Brain pericyte (primary cell): Measurements from ENCODE around the gene ITGB5.

Source experiments
- DNase-seq: peaks from one replicate; pipeline ENCODE4 v3.0.0-alpha.2; 2012; ENCODE audit warnings: low read depth, low spot score

Gene ITGB5

DNA sequence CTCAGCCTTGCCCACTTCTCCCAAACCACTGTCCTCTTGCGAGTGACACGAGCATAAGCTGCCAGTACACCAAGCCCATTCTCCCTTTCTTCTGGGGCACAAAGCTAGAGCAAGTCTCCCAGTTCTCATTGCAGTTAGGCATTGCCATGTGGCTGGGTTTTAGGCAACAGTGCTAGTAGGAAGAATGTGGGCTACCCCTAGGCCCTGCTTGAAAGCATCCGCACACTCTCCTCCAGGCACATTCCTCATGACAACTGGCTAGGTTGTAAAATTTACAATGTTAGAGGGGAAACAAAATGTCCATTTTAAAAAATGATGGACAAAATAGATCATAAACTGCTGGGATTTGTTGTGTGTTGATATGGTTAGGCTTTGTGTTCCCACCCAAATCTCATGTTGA, 19.7 kb downstream of the ITGB5 start:
- no peak for DNase-seq

DNA sequence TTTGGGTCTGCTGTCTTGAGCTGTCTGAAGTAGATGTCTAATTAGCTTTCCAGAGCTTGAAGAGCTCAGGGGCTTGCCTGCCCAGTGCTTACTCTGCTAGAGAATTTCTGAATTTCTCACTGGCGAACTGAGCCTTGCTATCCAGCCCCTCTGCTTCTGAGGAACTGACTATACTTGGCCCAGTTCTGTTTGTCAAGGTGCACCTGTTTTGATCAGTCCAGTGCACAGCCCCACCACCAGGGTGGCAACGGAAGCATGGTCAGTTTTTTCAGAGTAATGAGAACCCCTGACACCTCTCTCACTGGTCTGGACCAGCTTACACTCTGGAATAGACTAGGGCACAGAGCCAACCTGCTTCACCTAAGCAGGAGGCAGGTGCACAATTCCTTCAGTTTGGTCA, 25.2 kb downstream of the ITGB5 start:
- no peak for DNase-seq

DNA sequence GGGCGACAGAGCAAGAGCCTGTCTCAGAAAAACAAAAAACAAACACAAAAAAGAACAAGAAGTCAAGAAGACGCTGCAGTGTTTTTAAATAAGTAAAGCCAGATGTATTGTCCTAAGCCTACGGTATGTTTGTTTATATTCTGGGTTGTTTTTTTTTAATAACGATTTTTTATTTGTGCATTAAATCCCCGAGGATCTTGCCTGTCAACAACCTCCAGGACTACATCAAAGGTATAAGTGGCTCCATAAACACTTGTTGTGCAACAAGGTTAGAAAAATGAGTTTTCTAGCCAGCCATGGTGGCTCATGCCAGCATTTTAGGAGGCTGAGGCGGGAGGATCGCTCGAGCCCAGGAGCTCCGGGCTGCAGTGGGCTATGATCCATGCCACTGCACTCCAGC, 26.1 kb downstream of the ITGB5 start:
- DNase-seq, result no peak

DNA sequence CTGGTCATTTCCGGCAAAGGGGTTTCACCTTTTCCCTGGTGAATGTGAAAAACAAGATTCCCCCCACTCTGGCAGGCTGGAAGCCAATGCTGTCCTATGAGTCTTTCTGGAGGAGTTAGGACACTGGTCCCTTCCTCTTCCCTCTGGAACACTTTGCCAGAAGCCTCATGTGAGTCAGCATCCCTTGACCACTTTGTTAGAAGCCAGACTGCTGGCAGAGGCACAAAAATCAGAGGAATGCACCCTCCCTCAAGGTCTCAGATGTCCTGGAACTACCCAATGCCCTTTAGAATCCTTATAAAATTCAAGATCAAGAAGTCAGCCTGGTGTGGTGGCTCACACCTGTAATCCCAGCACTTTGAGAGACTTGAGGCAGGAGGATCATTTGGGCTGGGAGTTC, 26.6 kb downstream of the ITGB5 start:
- no peak for DNase-seq

DNA sequence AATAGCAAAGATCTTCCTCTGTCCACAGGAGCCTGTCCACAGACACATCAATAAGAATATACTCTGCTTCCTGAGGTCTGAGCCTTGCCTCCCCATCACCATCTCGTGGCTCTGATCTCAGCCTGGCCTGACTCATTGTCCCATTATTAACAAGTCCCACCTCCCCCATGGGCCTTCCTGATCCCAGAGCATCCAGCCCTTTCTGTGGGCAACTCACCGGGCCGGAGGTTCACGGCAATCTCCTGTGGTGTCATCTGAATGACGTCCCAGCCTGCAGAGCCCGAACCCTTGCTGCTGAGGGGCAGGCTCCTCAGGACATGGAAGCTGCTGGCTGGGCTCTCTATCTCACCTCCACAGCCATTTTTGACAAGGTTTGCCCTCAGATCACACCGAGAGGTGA, 28.1 kb downstream of the ITGB5 start:
- DNase-seq, result no peak

DNA sequence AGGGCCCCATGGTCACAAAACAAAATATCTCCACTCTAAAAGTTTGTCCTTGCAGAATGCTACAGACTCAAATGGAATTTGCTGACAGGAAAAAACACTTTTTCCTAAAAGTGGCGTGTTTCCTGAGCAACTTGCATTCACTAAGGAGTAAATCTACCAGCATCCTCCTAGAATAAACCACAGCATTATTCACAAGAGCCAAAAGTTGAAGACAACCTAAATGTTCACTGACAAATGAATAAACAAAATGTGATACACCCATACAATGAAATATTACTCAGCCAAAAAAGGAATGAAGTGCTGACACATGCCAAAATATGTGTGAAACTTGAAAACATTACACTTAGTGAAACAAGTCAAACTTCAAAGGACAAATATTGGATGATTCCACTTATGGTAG, 28.9 kb downstream of the ITGB5 start:
- no peak for DNase-seq

DNA sequence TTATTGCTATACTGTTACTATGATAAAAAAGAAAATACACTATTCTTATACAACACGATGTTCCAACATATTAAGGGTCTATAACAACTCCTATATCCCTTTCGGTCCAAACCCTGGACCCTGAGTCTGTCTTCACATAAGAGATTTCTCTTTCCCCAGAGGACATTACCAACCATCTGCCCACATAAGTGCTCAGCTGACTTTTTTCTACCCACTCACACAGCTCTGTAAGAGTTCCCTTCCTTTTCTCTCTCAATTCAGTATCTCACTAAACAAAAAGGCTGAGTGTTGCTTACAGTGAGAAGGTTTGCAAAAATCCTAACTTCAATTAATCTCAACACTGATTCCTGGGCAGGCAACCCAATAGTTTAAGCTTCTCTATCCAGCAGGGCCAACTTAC, 30.5 kb downstream of the ITGB5 start:
- no peak for DNase-seq

DNA sequence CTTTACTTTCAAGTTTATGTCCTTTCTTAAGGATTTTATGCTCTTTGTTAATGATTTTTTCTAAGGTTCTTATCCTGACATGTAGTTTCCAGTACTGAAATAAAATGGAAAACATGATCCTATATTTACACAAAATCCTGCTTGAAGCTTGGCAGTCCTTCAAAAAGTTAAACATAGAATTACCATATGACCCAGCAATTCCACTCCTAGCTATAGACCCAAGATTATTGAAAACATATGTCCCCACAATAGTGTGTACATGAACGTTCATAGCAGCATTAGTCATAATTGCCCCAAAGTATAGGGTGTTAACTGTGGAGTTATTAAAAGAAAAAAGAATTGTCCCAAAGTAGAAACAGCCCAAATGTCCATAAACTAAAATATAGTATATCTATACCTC, 33.2 kb downstream of the ITGB5 start:
- no peak for DNase-seq

DNA sequence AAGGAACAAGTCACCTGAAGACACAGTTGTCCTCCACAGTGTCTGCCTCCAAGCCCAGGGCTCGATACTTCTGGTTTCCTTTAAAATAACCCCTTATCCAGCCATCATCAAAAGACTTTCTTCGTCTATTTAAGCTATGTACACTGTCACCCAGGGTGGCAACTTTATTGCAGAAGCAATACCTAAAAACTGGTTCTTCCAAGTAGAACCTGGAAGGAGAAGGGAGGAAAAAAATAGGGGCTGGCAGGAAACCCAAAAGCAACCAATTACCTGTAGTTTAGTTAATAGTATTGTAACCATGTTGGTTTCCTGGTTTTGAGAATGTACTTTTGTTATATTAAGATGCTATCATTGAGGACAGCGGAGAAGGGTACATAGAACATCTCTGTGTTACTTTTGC, 33.7 kb downstream of the ITGB5 start:
- no peak for DNase-seq

DNA sequence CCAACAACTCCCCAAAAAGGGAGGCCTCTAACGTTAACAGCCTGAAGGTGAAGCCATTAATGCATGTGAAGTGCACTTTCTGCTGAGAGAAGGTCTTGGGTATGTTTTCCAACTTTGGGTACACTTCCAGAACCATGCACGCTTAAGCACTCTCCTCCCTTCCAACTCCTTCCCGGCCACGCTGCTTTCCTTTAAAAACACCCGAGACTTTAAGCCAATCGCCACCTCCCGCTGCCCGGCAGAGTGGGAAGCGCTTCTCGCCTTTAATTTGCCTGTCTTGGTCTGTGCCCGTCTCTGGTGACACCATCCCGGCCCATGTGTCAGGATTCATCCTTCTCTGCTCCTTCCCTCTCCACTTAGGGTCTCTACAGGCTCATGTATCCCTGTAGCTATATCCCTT, 35.3 kb downstream of the ITGB5 start:
- no peak for DNase-seq

DNA sequence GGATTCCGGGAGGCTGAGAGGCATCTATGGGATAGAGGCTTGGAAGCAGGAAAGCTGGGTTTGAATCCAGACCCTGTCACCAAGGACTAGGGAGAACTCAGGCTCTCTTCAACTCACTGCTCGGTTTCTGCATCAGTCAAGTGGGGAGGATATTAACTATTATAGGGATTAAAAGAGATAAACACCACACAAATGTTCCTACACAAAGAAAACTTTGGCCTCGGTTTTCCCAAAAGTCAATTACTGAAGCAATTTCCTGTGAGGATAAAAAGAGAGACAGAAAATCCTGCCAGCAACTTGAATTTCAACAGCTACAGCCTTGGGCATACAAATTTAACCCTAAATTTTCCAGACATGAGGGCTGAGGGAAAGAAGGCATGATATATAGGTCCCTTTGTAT, 36.0 kb downstream of the ITGB5 start:
- DNase-seq, result no peak

DNA sequence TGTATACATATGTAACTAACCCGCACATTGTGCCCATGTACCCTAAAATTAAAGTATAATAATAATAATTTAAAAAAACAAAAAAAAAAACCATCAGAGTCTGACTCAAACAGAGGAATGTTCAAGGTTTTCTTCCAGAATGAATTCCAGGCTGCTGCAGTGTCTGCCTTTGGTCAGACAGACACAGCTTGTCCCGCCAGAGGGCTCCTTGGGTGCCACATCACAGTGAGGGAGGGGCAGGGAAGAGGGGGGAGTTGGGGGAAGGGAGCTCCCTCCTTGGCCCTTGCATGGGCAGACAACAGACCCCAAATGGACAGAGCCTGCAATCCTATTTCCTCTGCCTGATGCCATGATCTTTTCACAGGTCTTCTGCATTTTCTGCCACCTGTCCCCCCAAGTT, 36.5 kb downstream of the ITGB5 start:
- no peak for DNase-seq

DNA sequence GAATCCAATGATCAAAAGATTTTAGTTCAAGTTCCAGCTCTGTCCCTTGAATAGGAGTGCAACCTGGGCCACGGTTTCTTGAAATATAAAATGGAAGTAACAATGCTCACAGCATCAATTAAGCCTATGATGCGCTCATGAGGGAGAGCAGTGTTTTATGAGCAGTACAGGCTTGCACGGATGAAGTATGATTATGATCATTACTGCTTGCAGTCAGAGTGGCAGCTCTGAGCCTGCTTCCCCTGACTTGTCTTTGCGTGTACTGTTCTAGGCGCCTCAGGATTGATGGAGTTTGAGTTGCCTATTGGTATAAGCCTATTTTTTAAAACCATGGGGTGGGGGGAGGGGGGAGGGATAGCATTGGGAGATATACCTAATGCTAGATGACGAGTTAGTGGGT, 37.0 kb downstream of the ITGB5 start:
- DNase-seq, result no peak

DNA sequence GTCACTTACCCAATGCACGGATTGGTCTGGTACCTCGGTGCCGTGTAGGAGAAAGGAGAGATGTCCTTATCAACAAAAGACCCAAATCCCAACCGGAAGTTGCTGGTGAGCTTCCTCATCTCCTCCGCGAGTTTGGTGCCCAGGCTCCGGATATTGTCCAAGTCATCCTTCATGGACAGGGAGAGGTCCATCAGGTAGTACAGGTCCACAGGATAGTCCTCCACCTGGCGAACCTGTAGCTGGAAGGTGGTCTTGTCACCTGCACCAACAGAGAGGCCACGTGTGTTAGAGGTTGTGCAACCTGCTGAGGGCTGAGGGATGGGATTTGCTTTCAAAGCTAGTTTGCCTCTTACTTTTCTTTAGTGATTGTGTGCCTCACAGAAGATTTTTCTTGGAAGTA, 38.9 kb downstream of the ITGB5 start:
- DNase-seq, result no peak

DNA sequence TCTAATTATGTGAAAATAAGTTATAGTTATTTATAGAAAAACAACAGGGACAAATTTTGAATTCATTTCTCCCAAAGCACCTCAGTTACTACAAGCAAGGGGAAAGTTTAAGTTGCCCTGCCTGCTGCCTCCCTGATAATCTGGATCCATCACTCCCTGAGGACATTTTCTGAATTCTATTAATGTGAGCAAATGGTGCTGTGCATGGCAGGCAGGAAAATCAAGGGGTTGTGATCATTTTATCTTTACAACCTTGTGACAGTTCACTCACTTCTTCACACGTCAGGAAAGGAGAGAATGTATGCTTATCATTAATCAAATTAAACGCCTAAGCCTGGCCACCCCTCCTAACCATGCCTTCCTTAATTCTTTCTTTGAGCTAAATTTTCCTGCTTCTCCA, 39.3 kb downstream of the ITGB5 start:
- no peak for DNase-seq

DNA sequence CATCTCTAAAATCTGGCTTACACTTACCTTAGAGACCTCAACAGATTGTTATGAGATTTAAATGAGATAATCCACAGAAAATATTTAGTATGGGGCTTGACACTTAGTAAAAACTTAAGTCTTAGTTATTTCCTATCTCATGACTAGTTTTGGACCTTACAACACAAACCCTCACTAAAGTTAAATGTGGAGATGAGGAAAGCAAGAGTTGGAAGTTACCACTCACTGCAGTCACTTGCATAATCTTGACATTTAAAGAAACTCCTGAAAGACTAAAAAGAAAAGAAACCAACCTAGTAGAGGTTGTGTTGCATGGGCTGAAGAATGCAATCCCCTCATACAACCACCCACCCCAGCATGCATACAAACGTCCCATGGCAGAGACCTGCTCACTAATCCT, 40.1 kb downstream of the ITGB5 start:
- no peak for DNase-seq

DNA sequence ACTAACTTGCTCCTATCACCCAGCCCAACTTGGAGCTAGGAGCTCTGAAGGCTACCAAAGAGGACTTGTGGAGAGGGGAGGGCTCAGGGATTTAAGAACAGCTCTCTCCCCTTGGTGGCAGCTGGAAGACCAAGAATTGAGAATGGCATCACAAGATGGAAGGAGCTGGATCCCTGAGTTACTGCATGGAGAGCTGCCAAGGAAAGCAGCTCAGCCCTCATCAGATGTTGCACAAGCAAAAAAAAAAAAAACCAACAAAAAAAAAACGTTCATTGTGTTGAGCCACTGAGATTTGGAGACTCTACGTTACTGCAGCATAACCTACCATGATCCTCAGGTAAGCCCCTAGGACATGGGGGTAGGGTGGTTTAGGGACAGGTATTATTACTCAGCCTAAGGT, 41.0 kb downstream of the ITGB5 start:
- DNase-seq, result no peak

DNA sequence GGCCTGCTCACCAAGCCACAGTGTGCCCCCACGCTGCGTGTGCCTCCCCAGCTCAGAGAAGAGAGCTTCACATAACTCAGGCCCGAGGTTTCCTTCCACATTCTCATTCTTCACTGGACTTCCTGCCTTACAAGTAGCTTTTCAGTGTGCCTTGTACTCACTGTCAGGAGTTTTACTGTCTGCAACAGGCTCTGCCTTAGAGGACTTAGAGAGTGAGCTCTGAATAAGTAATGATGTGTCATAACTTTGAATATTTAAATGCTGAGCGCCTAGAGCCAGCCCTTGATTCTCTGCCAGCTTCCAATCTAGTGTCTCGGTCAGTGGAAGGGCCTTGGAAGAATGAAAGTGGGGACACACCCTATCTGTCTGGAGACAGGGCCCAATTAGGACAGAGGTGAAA, 41.8 kb downstream of the ITGB5 start:
- no peak for DNase-seq

DNA sequence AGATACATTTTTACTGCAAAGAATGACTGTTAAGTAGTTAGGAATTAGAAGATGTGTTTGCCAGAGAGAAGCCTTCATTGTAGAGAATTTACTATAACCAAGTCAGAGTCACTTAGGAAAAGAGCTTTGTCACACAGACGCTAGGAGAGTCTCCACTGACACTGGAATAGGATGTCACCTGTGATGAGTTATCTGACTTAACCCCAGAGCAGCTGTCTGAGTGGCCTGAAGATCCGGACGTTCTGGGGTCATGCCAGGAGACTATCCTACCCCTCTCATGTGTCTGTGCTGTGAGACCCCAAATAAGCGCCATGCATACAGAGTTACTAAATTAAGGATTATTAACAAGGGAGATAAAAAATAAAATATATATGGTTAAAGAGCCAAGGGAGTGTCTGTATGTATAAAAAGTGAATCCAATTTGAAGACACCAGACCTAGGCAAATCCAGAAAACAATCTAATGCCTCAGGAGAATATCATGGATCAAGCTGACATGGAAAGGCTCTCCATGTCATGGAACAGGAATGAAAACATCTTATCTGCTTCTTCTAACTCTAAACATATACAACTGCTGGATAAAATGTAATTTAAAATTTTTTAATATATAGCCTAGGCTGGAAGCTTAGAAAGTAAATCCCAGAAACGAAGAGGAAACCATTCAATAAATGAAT, 43.5 kb downstream of the ITGB5 start:
- DNase-seq, result no peak

DNA sequence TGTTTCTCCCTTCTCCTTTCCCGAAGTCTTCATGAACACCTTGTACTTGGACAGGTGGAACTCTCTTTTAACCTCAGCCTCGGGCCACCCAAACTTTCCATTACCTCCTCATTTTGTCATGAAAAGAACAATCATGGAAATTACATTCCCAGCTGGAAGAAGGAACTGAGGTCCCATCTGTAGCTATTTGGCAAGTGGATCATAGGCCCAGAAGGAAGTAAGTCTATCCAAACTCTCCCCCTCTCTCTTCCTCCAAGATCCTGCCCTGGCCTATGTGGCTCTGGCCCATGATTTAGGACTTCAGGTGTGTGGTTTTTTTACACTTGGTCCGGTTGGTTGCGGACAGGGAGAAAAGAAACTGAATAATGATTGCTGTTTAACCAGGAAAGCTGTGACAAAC, 44.1 kb downstream of the ITGB5 start:
- no peak for DNase-seq

DNA sequence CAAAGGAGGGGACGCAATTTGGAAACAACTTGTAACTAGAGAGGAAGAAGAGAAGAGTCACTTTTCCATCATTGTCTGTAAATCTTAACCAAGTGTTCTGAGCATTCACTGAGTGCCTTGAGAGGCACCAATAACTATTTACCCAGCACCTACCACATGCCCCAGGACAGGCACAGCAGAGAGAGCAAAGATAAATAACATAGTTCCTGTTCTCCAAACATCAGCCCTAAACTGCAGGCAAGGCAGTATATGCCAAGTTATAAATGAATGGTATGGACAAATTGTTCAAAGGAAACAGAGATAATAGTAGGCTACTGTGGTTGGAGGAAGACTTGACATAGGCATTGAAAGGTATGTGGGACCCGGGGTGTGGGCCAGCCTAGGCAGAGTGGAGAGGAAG, 45.6 kb downstream of the ITGB5 start:
- DNase-seq, result no peak

DNA sequence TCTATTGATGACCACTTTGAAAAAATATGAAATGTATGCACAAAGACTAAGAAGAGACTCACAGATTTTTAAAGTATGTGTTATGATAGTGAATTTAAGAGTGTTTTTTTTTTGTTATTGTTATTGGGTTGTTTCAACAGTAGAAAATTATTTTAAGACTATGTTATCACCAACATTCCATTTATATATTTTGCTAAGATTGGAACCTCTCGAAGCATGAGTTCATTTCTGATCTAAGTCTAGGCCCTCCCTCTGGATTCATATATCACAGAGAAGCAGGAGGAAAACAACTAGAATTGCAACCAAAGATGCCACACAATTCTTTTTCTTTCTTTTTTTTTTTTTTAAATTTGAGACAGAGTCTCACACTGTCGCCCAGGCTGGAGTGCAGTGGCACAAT, 46.8 kb downstream of the ITGB5 start:
- DNase-seq, result no peak

DNA sequence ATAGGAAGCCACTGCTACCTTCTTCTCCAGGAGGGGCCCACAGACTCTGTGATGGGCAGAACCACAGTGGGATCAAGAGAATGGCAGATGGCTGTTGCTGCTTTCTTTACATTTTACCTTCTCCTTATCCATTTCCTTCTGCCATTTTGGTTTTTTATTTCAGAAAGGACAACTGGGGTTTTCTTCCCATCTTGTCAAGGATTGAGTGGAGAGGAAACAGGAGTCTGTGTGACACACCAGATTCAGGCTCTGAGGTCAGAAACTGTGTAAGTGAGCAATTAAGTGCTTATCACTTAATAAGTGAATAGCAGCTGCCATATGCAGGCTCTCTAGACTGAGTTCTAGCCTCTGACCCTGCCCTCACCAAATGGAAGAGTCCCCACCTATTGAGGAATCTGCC, 47.3 kb downstream of the ITGB5 start:
- DNase-seq, result no peak

DNA sequence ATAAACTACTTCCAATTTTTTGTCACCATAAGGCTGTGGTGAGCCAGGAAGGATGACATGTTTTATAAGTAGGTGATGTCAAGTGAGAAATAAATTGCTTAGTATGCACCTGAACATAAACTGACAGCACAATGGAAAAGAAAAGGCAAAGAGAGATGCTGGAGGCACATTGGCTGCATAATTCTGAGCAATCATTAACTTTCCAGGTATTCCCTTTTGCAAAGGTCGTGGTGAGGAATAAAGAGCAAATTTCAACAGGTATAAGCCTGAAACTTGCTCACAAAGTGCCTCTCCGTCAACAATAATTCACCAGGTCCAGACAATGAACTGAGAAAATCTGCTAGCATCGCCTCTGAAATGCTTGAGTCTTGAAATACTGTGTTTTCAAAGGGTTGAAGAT, 48.2 kb downstream of the ITGB5 start:
- no peak for DNase-seq
